ENCODE results near the gene PRKCH.

- TF ChIP-seq POLR2A (IDR thresholded peaks at IDR 0.05) (no peak), CTCF (IDR thresholded peaks at IDR 0.05) (no peak)
Observed at GRCh38 chr14:61362072-61362750, 40.8 kb downstream of the PRKCH start.
